DOHH2 (cell line): ENCODE measurements around the gene DUOX1.
"Not testable (repeated sequence)": the region's sequence is repeated elsewhere in the genome, so short reads cannot be mapped to it uniquely, and the experiment has no call there.

Experiments
- EZH2phosphoT487 ChIP-seq: fragments of 200-600 bp; sonication (generic); IDR thresholded peaks from 2 replicates; pipeline ENCODE4 v1.6.1; 2017; ENCODE audit warnings: borderline replicate concordance, mild to moderate bottlenecking, antibody characterized with exemption, low read length, moderate library complexity, mixed read lengths
- TF ChIP-seq, protein P1 (sequence below): fragments of 200-600 bp; sonication (generic); IDR thresholded peaks from one replicate; pipeline ENCODE4 v1.5.1; 2014; ENCODE audit warnings: antibody characterized with exemption, mild to moderate bottlenecking, low read depth, low read length; ENCODE audit not compliant: poor library complexity, severe bottlenecking

DNA sequence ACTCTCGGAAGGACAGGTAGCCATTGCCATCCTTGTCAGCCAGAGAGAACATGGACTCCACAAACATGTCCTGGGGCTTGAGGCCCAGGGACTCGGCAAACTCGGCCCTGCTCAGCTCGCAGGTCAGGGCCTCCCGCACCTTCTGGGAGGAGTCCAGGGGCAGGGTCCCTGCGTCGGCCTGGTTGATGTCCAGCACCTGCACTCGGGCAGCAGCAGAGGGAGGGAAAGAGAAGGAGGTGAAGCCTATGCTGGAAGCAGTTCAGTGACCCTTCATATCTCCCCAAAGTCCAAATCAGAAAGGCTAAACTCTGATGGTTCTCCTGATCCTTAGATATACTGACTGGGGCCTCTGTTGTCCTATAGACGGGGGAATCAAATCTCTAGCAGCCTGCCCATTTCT is 25.6 kb upstream of the DUOX1 start:
- TF ChIP-seq, protein P1, sequence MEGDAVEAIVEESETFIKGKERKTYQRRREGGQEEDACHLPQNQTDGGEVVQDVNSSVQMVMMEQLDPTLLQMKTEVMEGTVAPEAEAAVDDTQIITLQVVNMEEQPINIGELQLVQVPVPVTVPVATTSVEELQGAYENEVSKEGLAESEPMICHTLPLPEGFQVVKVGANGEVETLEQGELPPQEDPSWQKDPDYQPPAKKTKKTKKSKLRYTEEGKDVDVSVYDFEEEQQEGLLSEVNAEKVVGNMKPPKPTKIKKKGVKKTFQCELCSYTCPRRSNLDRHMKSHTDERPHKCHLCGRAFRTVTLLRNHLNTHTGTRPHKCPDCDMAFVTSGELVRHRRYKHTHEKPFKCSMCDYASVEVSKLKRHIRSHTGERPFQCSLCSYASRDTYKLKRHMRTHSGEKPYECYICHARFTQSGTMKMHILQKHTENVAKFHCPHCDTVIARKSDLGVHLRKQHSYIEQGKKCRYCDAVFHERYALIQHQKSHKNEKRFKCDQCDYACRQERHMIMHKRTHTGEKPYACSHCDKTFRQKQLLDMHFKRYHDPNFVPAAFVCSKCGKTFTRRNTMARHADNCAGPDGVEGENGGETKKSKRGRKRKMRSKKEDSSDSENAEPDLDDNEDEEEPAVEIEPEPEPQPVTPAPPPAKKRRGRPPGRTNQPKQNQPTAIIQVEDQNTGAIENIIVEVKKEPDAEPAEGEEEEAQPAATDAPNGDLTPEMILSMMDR = not testable (repeated sequence)
- TF ChIP-seq EZH2phosphoT487 = not testable (repeated sequence)
